SU-DHL-6 (cell line): ENCODE measurements around the gene CEP104.

Source experiments
- CTCF ChIP-seq: fragments of 200-600 bp; sonication (generic); IDR thresholded peaks from one replicate; pipeline ENCODE4 v1.5.1; 2017; ENCODE audit warnings: antibody characterized with exemption, mild to moderate bottlenecking, low read length, moderate library complexity; ENCODE audit not compliant: insufficient read depth, poor library complexity, severe bottlenecking
- EZH2phosphoT487 ChIP-seq: fragments of 200-600 bp; sonication (generic), shearing (Covaris generic); conservative IDR thresholded peaks from 2 replicates; pipeline ENCODE4 v1.6.1; 2018; ENCODE audit warnings: mild to moderate bottlenecking, antibody characterized with exemption, low read length, moderate library complexity, mixed read lengths

- TF ChIP-seq EZH2phosphoT487 (no peak), CTCF (no peak)
Measured at GRCh38 chr1:3841491-3841890, 15.5 kb downstream of the CEP104 start.
